K562 (cell line): ENCODE measurements around the gene CASP6. TPM values are rescaled to one million over a fixed set of nuclear protein-coding genes. Genes with fewer than 3 reads are reported as not detected.

Source experiments
- ATAC-seq: fragments of 200-7000 bp; cut with Tn5 transposase; 3 replicates; pipeline ENCODE4 v1.9.1; 2020; ENCODE audit warnings: moderate library complexity
- BruUV-seq: library from RNA; stranded (reverse); fragments of 400-500 nt; replicated peaks from 2 replicates; lab custom pipeline; 2021; lab: Mats Ljungman, UMichigan
- CTCF ChIA-PET: fragments of 300-600 bp; formaldehyde crosslinking; extraction: SDS; loops from one replicate; lab custom pipeline; 2021; ENCODE audit warnings: low intra/inter-chr PET ratio; lab: Yijun Ruan, JAX
- POLR2A ChIA-PET: fragments of 300-600, 350-650 bp; sonication (Branson Sonifier 250); formaldehyde crosslinking; extraction: SDS; loops from one replicate; lab custom pipeline; 2021; ENCODE audit warnings: antibody characterized with exemption, inconsistent platforms; lab: Yijun Ruan, JAX
- DNase-seq, 4 experiments: peaks; one replicate each; pipeline versions ENCODE4 v3.0.0 to v3.0.0-alpha.2; 2011 to 2018; ENCODE audit warnings: low spot score in 3 of 4, mixed read lengths in 3 of 4; ENCODE audit errors: extremely low read depth in 1 of 4
- FAIRE-seq: peaks from 2 replicates; lab custom pipeline; 2011; peaks lifted over from hg19 to GRCh38; lab: Jason Lieb, UNC
- H2AFZ ChIP-seq: 2 replicates; pipeline ENCODE4 v1.6.0; 2011; ENCODE audit warnings: low read depth, low read length, control low read depth, inconsistent platforms
- H3K27ac ChIP-seq: fragments of 200-600 bp; 3 replicates; pipeline ENCODE4 v1.8.0; 2011; ENCODE audit warnings: low read depth, mild to moderate bottlenecking, control low read depth, inconsistent platforms, low read length, moderate library complexity, mixed read lengths; ENCODE audit errors: extremely low read depth
- H3K27me3 ChIP-seq, 2 experiments: fragments of 300-600 bp in 1 of 2; 2 replicates in 1 of 2; 3 replicates in 1 of 2; pipeline versions ENCODE4 v1.6.0 to v1.8.0; 2011; ENCODE audit warnings: inconsistent platforms in 2 of 2, low read length in 2 of 2, mild to moderate bottlenecking in 1 of 2, mixed read lengths in 1 of 2, moderate library complexity in 1 of 2; ENCODE audit not compliant: control insufficient read depth in 2 of 2, insufficient read depth in 2 of 2
- H3K36me3 ChIP-seq: fragments of 300-600 bp; 3 replicates; pipeline ENCODE4 v1.8.0; 2011; ENCODE audit warnings: mild to moderate bottlenecking, low read length, inconsistent platforms; ENCODE audit not compliant: control insufficient read depth, insufficient read depth
- H3K4me1 ChIP-seq, 2 experiments: fragments of 200-600 bp in 1 of 2; replicated peaks in 1 of 2; 2 replicates in 1 of 2; 3 replicates in 1 of 2; pipeline versions ENCODE4 v1.5.1 to v1.8.0; 2011; ENCODE audit warnings: inconsistent platforms in 2 of 2, low read length in 2 of 2, mild to moderate bottlenecking in 1 of 2, mixed read lengths in 1 of 2, moderate library complexity in 1 of 2; ENCODE audit not compliant: control insufficient read depth in 2 of 2, insufficient read depth in 2 of 2
- H3K4me2 ChIP-seq: 2 replicates; pipeline ENCODE4 v1.6.1; 2011; ENCODE audit warnings: low read length, control low read depth, inconsistent platforms, mixed read lengths; ENCODE audit not compliant: insufficient read depth
- H3K4me3 ChIP-seq: fragments of 200-600 bp; sonication (generic), shearing (Covaris generic); 2 replicates; pipeline ENCODE4 v1.5.1; 2016; ENCODE audit warnings: control low read depth, inconsistent platforms
- H3K79me2 ChIP-seq: fragments of 200-600 bp; 3 replicates; pipeline ENCODE4 v1.8.0; 2011; ENCODE audit warnings: low read length, inconsistent platforms; ENCODE audit not compliant: control insufficient read depth, insufficient read depth
- H3K9ac ChIP-seq, 2 experiments: 2 replicates each; pipeline versions ENCODE4 v1.6.0 to v1.6.1; 2011; ENCODE audit warnings: low read depth in 2 of 2, low read length in 2 of 2, control low read depth in 1 of 2, inconsistent platforms in 1 of 2, mild to moderate bottlenecking in 1 of 2, mixed read lengths in 1 of 2; ENCODE audit not compliant: insufficient read depth in 1 of 2
- H3K9me1 ChIP-seq: one replicate; pipeline ENCODE4 v1.6.0; 2011; ENCODE audit warnings: inconsistent platforms, mild to moderate bottlenecking, low read length, moderate library complexity; ENCODE audit not compliant: control insufficient read depth, insufficient read depth
- H3K9me3 ChIP-seq: replicated peaks from 2 replicates; pipeline ENCODE4 v1.5.1; 2011; ENCODE audit warnings: low read depth, low read length, inconsistent platforms; ENCODE audit not compliant: control insufficient read depth, insufficient read depth
- H4K20me1 ChIP-seq: replicated peaks from 2 replicates; pipeline ENCODE4 v1.6.1; 2011; ENCODE audit warnings: low read length, inconsistent platforms, mixed read lengths; ENCODE audit not compliant: control insufficient read depth, insufficient read depth
- C11orf30 ChIP-seq: fragments of 450-650 bp; IDR thresholded peaks from 2 replicates; pipeline ENCODE4 v1.6.1; 2016; ENCODE audit warnings: low read depth, mild to moderate bottlenecking
- FIP1L1 ChIP-seq: fragments of 200-400 bp; formaldehyde crosslinking; IDR thresholded peaks from 2 replicates; pipeline ENCODE4 v1.6.1; 2018; ENCODE audit warnings: mild to moderate bottlenecking, low read depth, low read length; ENCODE audit not compliant: poor library complexity, severe bottlenecking
- KDM4B ChIP-seq, 2 experiments: fragments of 450-650 bp in 1 of 2; sonication (generic) in 1 of 2; IDR thresholded peaks; 2 replicates each; pipeline ENCODE4 v1.6.1; 2016 to 2017; ENCODE audit warnings: borderline replicate concordance in 2 of 2, antibody characterized with exemption in 1 of 2, low read depth in 1 of 2, mild to moderate bottlenecking in 1 of 2
- MAFK ChIP-seq: IDR thresholded peaks from 2 replicates; pipeline ENCODE4 v1.6.1; 2011; ENCODE audit warnings: low read length, improper control_type of control experiment
- MECOM ChIP-seq: fragments of 250-450 bp; sonication (Bioruptor Pico); IDR thresholded peaks from 2 replicates; pipeline ENCODE4 v1.8.0; 2022; ENCODE audit warnings: inconsistent platforms
- MTA1 ChIP-seq: fragments of 450-650 bp; IDR thresholded peaks from 2 replicates; pipeline ENCODE4 v1.6.1; 2017; ENCODE audit warnings: borderline replicate concordance
- NFIC ChIP-seq: fragments of 450-650 bp; IDR thresholded peaks from 2 replicates; pipeline ENCODE4 v1.6.1; 2017; ENCODE audit warnings: mild to moderate bottlenecking, inconsistent platforms
- NFRKB ChIP-seq: fragments of 450-650 bp; IDR thresholded peaks from 2 replicates; pipeline ENCODE4 v1.6.1; 2016; ENCODE audit warnings: low read depth
- PCBP2 ChIP-seq: fragments of 200-400 bp; formaldehyde crosslinking; IDR thresholded peaks from 2 replicates; pipeline ENCODE4 v1.6.1; 2018; ENCODE audit warnings: low read length, low read depth, mild to moderate bottlenecking, moderate library complexity; ENCODE audit not compliant: poor library complexity, severe bottlenecking
- PTTG1 ChIP-seq: fragments of 450-650 bp; IDR thresholded peaks from 2 replicates; pipeline ENCODE4 v1.6.1; 2016; ENCODE audit warnings: low read depth, mild to moderate bottlenecking, missing genetic modification characterization, missing compliant biosample characterization
- RNF2 ChIP-seq: sonication (generic); IDR thresholded peaks from 2 replicates; pipeline ENCODE4 v1.6.1; 2016
- STAT5B ChIP-seq: fragments of 250-450 bp; sonication (Bioruptor Pico); IDR thresholded peaks from 2 replicates; pipeline ENCODE4 v1.8.0; 2021; ENCODE audit warnings: mild to moderate bottlenecking, inconsistent platforms
- U2AF2 ChIP-seq: fragments of 200-400 bp; formaldehyde crosslinking; optimal IDR thresholded peaks from 2 replicates; pipeline ENCODE3; 2017; ENCODE audit warnings: low read depth, mild to moderate bottlenecking, low read length
- ZFPM2 ChIP-seq: fragments of 250-450 bp; sonication (Bioruptor Pico); IDR thresholded peaks from 2 replicates; pipeline ENCODE4 v1.5.1; 2022; ENCODE audit warnings: mild to moderate bottlenecking
- ZNF174 ChIP-seq: fragments of 250-450 bp; sonication (Bioruptor Pico); IDR thresholded peaks from 2 replicates; pipeline ENCODE4 v1.4.0; 2020; ENCODE audit warnings: mild to moderate bottlenecking
- ZNF23 ChIP-seq: fragments of 250-450 bp; sonication (Bioruptor Pico); IDR thresholded peaks from 2 replicates; pipeline ENCODE4 v1.4.0; 2020; ENCODE audit warnings: mild to moderate bottlenecking
- ZNF316 ChIP-seq: fragments of 450-650 bp; IDR thresholded peaks from 2 replicates; pipeline ENCODE4 v1.6.1; 2016
- ZNF717 ChIP-seq: fragments of 250-450 bp; sonication (Bioruptor Pico); IDR thresholded peaks from 2 replicates; pipeline ENCODE4 v1.5.0; 2021
- WGBS: fragments of 100-300 bp; shearing (Covaris generic); methylation state at CpG from one replicate; pipeline ENCODE4 v1.1.6; 2016; ENCODE audit warnings: low coverage, mixed read lengths; ENCODE audit not compliant: insufficient coverage; ENCODE audit errors: missing lambda C conversion rate; 5-methylcytosine and 5-hydroxymethylcytosine counted together
- in situ Hi-C: fragments of 300-500 bp; cut with MboI; formaldehyde crosslinking; loops from 4 replicates; pipeline ENCODE4 v1.15.0; 2018; ENCODE audit warnings: inconsistent platforms, mixed read lengths
- intact Hi-C: fragments of 100-400 bp; cut with micrococcal nuclease; formaldehyde crosslinking; loops from 2 replicates; pipeline ENCODE4 v1.14.2; 2022
- polyA plus RNA-seq, 8 experiments: library from polyadenylated mRNA; depleted of rRNA in 4 of 8; stranded (reverse) in 5 of 8; unstranded in 3 of 8; fragments of >200 nt; fragmentation: Nextera tagmentation in 2 of 8; fragmentation: Illumina TruSeq in 1 of 8; extraction: Ambion mirVana in 2 of 8; extraction: Trizol in 1 of 8; gene quantifications; 2 replicates each; pipeline versions ENCODE4 v1.2.1 to v1.2.3, GENCODE V29; 2011 to 2014; ENCODE audit warnings: inconsistent platforms in 1 of 8, missing spikeins in 1 of 8
- total RNA-seq, 7 experiments: library from RNA; depleted of rRNA in 6 of 7; stranded (reverse); fragments of >200 nt in 6 of 7; fragmentation: Illumina TruSeq in 2 of 7; extraction: Trizol in 2 of 7; gene quantifications; 2 replicates each; pipeline versions ENCODE4 v1.2.1 to v1.2.3, GENCODE V29; 2011 to 2021; ENCODE audit warnings: low replicate concordance in 1 of 7
- TF ChIP-seq, protein P1 (sequence below), 3 experiments: IDR thresholded peaks in 2 of 3; conservative IDR thresholded peaks in 1 of 3; 2 replicates each; pipeline ENCODE4 v1.5.1; 2011 to 2012; ENCODE audit warnings: low read length in 3 of 3, mild to moderate bottlenecking in 3 of 3, control low read depth in 2 of 3, improper control_type of control experiment in 1 of 3, inconsistent platforms in 1 of 3, low read depth in 1 of 3, mixed read lengths in 1 of 3, moderate library complexity in 1 of 3; ENCODE audit not compliant: insufficient read depth in 2 of 3
- TF ChIP-seq, protein P2 (sequence below): fragments of 250-450 bp; sonication (Bioruptor Pico); IDR thresholded peaks from 2 replicates; pipeline ENCODE4 v1.5.0; 2021; ENCODE audit warnings: mild to moderate bottlenecking, borderline replicate concordance
- TF ChIP-seq, protein P3 (sequence below): fragments of 450-650 bp; formaldehyde crosslinking; conservative IDR thresholded peaks from 2 replicates; pipeline ENCODE4 v1.4.0; 2022; ENCODE audit warnings: mild to moderate bottlenecking, missing genetic modification characterization

The CASP6 gene
- total and polyA plus RNA-seq, 9 of the 15 experiments (the other 6 are each of a cell fraction or from before 2014, with no cell fraction given) = 20.8 to 72.7 (median 39.1) TPM

DNA sequence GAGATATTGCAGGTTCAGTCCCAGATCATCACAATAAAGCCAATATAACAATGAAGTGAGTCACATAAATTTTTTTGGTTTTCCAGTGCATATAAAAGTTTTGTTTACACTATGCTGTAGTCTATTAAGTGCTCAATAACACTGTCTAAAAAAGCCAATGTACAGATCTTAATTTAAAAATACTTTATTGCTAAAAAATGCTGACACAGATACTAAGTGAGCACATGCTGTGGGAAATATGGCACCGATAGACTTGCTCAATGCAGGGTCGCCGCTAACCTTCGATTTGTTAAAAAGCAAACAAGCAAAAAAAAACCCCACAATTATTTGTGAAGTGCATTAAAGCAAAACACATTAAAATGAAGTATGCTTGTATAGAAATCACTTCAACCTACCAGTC lies 16.4 kb upstream of the CASP6 start:
- Histone ChIP-seq H3K79me2 (peaks cover 64% of the 10 kb centered on the region), H3K4me1 (peaks cover 0 to 10% of the 10 kb centered on the region in 2 experiments; a peak in 2 of 5 replicates), H2AFZ (no peak overlapping the region), H3K4me3 (no peak overlapping the region), H3K36me3 (peaks cover 84% of the 10 kb centered on the region), H3K9ac (no peak overlapping the region), H4K20me1 (0 out of 2 replicates have a peak, but pooled peaks cover 2% of the 10 kb centered on the region), H3K9me3 (no peaks in the 10 kb centered on the region; the same call in 1 of the 2 replicates), H3K9me1 (no peaks in the 10 kb centered on the region), H3K27me3 (no peaks in the 10 kb centered on the region), H3K4me2 (no peak overlapping the region), H3K27ac (no peak overlapping the region)
- ATAC-seq (no peak), FAIRE-seq (no peak), DNase-seq (no peak)
- WGBS = 98% methylated on average over 4 of the region's 4 CpGs
- intact Hi-C loops = no loop called here
- CTCF ChIA-PET = no interaction called here
- POLR2A ChIA-PET = no interaction called here
- in situ Hi-C loops = no loop called here
- BruUV-seq = no TSS peak
- no peak for TF ChIP-seq U2AF2
- peak; percentile 51; the same call in 1 of the 2 replicates for TF ChIP-seq C11orf30
- TF ChIP-seq NFRKB = no peak
- no peak for TF ChIP-seq KDM4B (IDR thresholded peaks at IDR 0.05; ENCODE audit: borderline replicate concordance in 2 of 2, low read depth in 1 of 2)
- TF ChIP-seq PCBP2 = no peak
- TF ChIP-seq, protein P1, sequence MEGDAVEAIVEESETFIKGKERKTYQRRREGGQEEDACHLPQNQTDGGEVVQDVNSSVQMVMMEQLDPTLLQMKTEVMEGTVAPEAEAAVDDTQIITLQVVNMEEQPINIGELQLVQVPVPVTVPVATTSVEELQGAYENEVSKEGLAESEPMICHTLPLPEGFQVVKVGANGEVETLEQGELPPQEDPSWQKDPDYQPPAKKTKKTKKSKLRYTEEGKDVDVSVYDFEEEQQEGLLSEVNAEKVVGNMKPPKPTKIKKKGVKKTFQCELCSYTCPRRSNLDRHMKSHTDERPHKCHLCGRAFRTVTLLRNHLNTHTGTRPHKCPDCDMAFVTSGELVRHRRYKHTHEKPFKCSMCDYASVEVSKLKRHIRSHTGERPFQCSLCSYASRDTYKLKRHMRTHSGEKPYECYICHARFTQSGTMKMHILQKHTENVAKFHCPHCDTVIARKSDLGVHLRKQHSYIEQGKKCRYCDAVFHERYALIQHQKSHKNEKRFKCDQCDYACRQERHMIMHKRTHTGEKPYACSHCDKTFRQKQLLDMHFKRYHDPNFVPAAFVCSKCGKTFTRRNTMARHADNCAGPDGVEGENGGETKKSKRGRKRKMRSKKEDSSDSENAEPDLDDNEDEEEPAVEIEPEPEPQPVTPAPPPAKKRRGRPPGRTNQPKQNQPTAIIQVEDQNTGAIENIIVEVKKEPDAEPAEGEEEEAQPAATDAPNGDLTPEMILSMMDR (IDR thresholded peaks at IDR 0.05 in 2 of 3, conservative IDR thresholded peaks at IDR 0.05 in 1 of 3; ENCODE audit: insufficient read depth in 2 of 3, low read depth in 1 of 3, low read length in 3 of 3) = no peak
- TF ChIP-seq RNF2 = no peak
- no peak for TF ChIP-seq FIP1L1
- TF ChIP-seq ZNF23 = no peak
- no peak for TF ChIP-seq MTA1
- TF ChIP-seq MAFK = 0 out of 2 replicates have a peak, but pooled peaks have one; percentile 13
- TF ChIP-seq MECOM (CRISPR knock-in tag) = no peak
- no peak for TF ChIP-seq ZNF174 (CRISPR knock-in tag)
- no peak for TF ChIP-seq ZFPM2 (CRISPR knock-in tag)
- TF ChIP-seq PTTG1 (tag) = no peak
- TF ChIP-seq, protein P2, sequence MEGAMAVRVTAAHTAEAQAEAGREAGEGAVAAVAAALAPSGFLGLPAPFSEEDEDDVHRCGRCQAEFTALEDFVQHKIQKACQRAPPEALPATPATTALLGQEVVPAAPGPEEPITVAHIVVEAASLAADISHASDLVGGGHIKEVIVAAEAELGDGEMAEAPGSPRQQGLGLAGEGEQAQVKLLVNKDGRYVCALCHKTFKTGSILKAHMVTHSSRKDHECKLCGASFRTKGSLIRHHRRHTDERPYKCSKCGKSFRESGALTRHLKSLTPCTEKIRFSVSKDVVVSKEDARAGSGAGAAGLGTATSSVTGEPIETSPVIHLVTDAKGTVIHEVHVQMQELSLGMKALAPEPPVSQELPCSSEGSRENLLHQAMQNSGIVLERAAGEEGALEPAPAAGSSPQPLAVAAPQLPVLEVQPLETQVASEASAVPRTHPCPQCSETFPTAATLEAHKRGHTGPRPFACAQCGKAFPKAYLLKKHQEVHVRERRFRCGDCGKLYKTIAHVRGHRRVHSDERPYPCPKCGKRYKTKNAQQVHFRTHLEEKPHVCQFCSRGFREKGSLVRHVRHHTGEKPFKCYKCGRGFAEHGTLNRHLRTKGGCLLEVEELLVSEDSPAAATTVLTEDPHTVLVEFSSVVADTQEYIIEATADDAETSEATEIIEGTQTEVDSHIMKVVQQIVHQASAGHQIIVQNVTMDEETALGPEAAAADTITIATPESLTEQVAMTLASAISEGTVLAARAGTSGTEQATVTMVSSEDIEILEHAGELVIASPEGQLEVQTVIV (CRISPR knock-in tag) = no peak
- no peak for TF ChIP-seq STAT5B
- TF ChIP-seq NFIC = no peak
- TF ChIP-seq, protein P3, sequence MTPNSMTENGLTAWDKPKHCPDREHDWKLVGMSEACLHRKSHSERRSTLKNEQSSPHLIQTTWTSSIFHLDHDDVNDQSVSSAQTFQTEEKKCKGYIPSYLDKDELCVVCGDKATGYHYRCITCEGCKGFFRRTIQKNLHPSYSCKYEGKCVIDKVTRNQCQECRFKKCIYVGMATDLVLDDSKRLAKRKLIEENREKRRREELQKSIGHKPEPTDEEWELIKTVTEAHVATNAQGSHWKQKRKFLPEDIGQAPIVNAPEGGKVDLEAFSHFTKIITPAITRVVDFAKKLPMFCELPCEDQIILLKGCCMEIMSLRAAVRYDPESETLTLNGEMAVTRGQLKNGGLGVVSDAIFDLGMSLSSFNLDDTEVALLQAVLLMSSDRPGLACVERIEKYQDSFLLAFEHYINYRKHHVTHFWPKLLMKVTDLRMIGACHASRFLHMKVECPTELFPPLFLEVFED (CRISPR knock-in tag) = no peak
- TF ChIP-seq ZNF717 = no peak
- peak; percentile 80 for TF ChIP-seq ZNF316
